Measurements from ENCODE around the gene COL9A3.

The COL9A3 gene

GRCh38 chr20:62816884-62817873, at the start of gene COL9A3:
Gene COL9A3, plus strand, starts transcription at chr20:62817050. Its CDS starts 15 bp downstream, at chr20:62817065.
- H3K36me3 ChIP-seq (ENCODE audit: control insufficient read depth in 1 of 2, insufficient read depth in 2 of 2, low read length in 2 of 2), result peaks cover 0 to 17% of the 10 kb centered on the region in 2 donors
- H3K4me3 ChIP-seq (ENCODE audit: low read depth in 1 of 2, low read length in 2 of 2), result peak within 1 kb of the TSS in 1 of 2 donors; percentile 52
- H3K27ac ChIP-seq (ENCODE audit: low read length), result no peak within 1 kb of the TSS
- peaks cover 0 to 38% of the 10 kb centered on the region in 2 donors for H3K4me1 ChIP-seq (ENCODE audit: control insufficient read depth in 1 of 2, insufficient read depth in 2 of 2, low read length in 2 of 2)
- peaks cover 25% of the 10 kb centered on the region for H3K27me3 ChIP-seq (ENCODE audit: low read depth, low read length)
- no peaks in the 10 kb centered on the region for H3K9me3 ChIP-seq (ENCODE audit: control insufficient read depth in 1 of 2, low read length in 2 of 2)

GRCh38 chr20:62768234-62768546, 48.7 kb upstream of the COL9A3 start:
- Histone ChIP-seq H3K9me3 (ENCODE audit: control insufficient read depth in 1 of 2, low read length in 2 of 2) (no peaks in the 10 kb centered on the region), H3K4me3 (ENCODE audit: low read depth in 1 of 2, low read length in 2 of 2) (no peak overlapping the region), H3K27me3 (ENCODE audit: low read depth, low read length) (no peaks in the 10 kb centered on the region), H3K27ac (ENCODE audit: low read length) (no peak overlapping the region), H3K36me3 (ENCODE audit: control insufficient read depth in 1 of 2, insufficient read depth in 2 of 2, low read length in 2 of 2) (no peaks in the 10 kb centered on the region), H3K4me1 (ENCODE audit: control insufficient read depth in 1 of 2, insufficient read depth in 2 of 2, low read length in 2 of 2) (peaks cover 4 to 12% of the 10 kb centered on the region in 2 donors)

- no peak overlapping the region for H3K27ac ChIP-seq (ENCODE audit: low read length)
- H3K9me3 ChIP-seq (ENCODE audit: control insufficient read depth in 1 of 2, low read length in 2 of 2), result no peaks in the 10 kb centered on the region
- no peaks in the 10 kb centered on the region for H3K36me3 ChIP-seq (ENCODE audit: control insufficient read depth in 1 of 2, insufficient read depth in 2 of 2, low read length in 2 of 2)
- H3K4me1 ChIP-seq (ENCODE audit: control insufficient read depth in 1 of 2, insufficient read depth in 2 of 2, low read length in 2 of 2), result peaks cover 4 to 12% of the 10 kb centered on the region in 2 donors
- no peaks in the 10 kb centered on the region for H3K27me3 ChIP-seq (ENCODE audit: low read depth, low read length)
- no peak overlapping the region for H3K4me3 ChIP-seq (ENCODE audit: low read depth in 1 of 2, low read length in 2 of 2)
Measured at GRCh38 chr20:62768551-62769287, 48.1 kb upstream of the COL9A3 start.

- Histone ChIP-seq H3K27me3 (ENCODE audit: low read depth, low read length) (no peaks in the 10 kb centered on the region), H3K4me1 (ENCODE audit: control insufficient read depth in 1 of 2, insufficient read depth in 2 of 2, low read length in 2 of 2) (peaks cover 4 to 12% of the 10 kb centered on the region in 2 donors)
Measured at GRCh38 chr20:62769346-62770071, 47.3 kb upstream of the COL9A3 start.

GRCh38 chr20:62770111-62770910, 46.5 kb upstream of the COL9A3 start:
- H3K4me1 ChIP-seq (ENCODE audit: control insufficient read depth in 1 of 2, insufficient read depth in 2 of 2, low read length in 2 of 2), result peaks cover 4 to 12% of the 10 kb centered on the region in 2 donors
- no peak overlapping the region for H3K27ac ChIP-seq (ENCODE audit: low read length)
- H3K27me3 ChIP-seq (ENCODE audit: low read depth, low read length), result no peaks in the 10 kb centered on the region

More at GRCh38 chr20:62769346-62770071, 47.3 kb upstream of the COL9A3 start:
- no peaks in the 10 kb centered on the region for H3K36me3 ChIP-seq (ENCODE audit: control insufficient read depth in 1 of 2, insufficient read depth in 2 of 2, low read length in 2 of 2)
- H3K27ac ChIP-seq (ENCODE audit: low read length), result no peak overlapping the region
- H3K4me3 ChIP-seq (ENCODE audit: low read depth in 1 of 2, low read length in 2 of 2), result no peak overlapping the region
- no peaks in the 10 kb centered on the region for H3K9me3 ChIP-seq (ENCODE audit: control insufficient read depth in 1 of 2, low read length in 2 of 2)

GRCh38 chr20:62770916-62771315, 45.9 kb upstream of the COL9A3 start:
- no peaks in the 10 kb centered on the region for H3K9me3 ChIP-seq (ENCODE audit: control insufficient read depth in 1 of 2, low read length in 2 of 2)
- peaks cover 4 to 12% of the 10 kb centered on the region in 2 donors for H3K4me1 ChIP-seq (ENCODE audit: control insufficient read depth in 1 of 2, insufficient read depth in 2 of 2, low read length in 2 of 2)
- no peak overlapping the region for H3K27ac ChIP-seq (ENCODE audit: low read length)
- no peaks in the 10 kb centered on the region for H3K36me3 ChIP-seq (ENCODE audit: control insufficient read depth in 1 of 2, insufficient read depth in 2 of 2, low read length in 2 of 2)
- H3K27me3 ChIP-seq (ENCODE audit: low read depth, low read length), result no peaks in the 10 kb centered on the region
- no peak overlapping the region for H3K4me3 ChIP-seq (ENCODE audit: low read depth in 1 of 2, low read length in 2 of 2)

More at GRCh38 chr20:62770111-62770910, 46.5 kb upstream of the COL9A3 start:
- no peaks in the 10 kb centered on the region for H3K36me3 ChIP-seq (ENCODE audit: control insufficient read depth in 1 of 2, insufficient read depth in 2 of 2, low read length in 2 of 2)
- no peak overlapping the region for H3K4me3 ChIP-seq (ENCODE audit: low read depth in 1 of 2, low read length in 2 of 2)
- H3K9me3 ChIP-seq (ENCODE audit: control insufficient read depth in 1 of 2, low read length in 2 of 2), result no peaks in the 10 kb centered on the region

- no peaks in the 10 kb centered on the region for H3K27me3 ChIP-seq (ENCODE audit: low read depth, low read length)
- no peaks in the 10 kb centered on the region for H3K36me3 ChIP-seq (ENCODE audit: control insufficient read depth in 1 of 2, insufficient read depth in 2 of 2, low read length in 2 of 2)
- peaks cover 4 to 12% of the 10 kb centered on the region in 2 donors for H3K4me1 ChIP-seq (ENCODE audit: control insufficient read depth in 1 of 2, insufficient read depth in 2 of 2, low read length in 2 of 2)
- no peaks in the 10 kb centered on the region for H3K9me3 ChIP-seq (ENCODE audit: control insufficient read depth in 1 of 2, low read length in 2 of 2)
- H3K4me3 ChIP-seq (ENCODE audit: low read depth in 1 of 2, low read length in 2 of 2), result no peak overlapping the region
- H3K27ac ChIP-seq (ENCODE audit: low read length), result no peak overlapping the region
Measured at GRCh38 chr20:62771396-62772102, 45.3 kb upstream of the COL9A3 start.

GRCh38 chr20:62772103-62772611, 44.7 kb upstream of the COL9A3 start:
- Histone ChIP-seq H3K4me3 (ENCODE audit: low read depth in 1 of 2, low read length in 2 of 2) (no peak overlapping the region), H3K27ac (ENCODE audit: low read length) (no peak overlapping the region), H3K36me3 (ENCODE audit: control insufficient read depth in 1 of 2, insufficient read depth in 2 of 2, low read length in 2 of 2) (no peaks in the 10 kb centered on the region), H3K4me1 (ENCODE audit: control insufficient read depth in 1 of 2, insufficient read depth in 2 of 2, low read length in 2 of 2) (peaks cover 4 to 12% of the 10 kb centered on the region in 2 donors), H3K27me3 (ENCODE audit: low read depth, low read length) (no peaks in the 10 kb centered on the region), H3K9me3 (ENCODE audit: control insufficient read depth in 1 of 2, low read length in 2 of 2) (no peaks in the 10 kb centered on the region)

GRCh38 chr20:62772619-62772989, 44.2 kb upstream of the COL9A3 start:
- Histone ChIP-seq H3K4me1 (ENCODE audit: control insufficient read depth in 1 of 2, insufficient read depth in 2 of 2, low read length in 2 of 2) (peaks cover 4 to 12% of the 10 kb centered on the region in 2 donors), H3K9me3 (ENCODE audit: control insufficient read depth in 1 of 2, low read length in 2 of 2) (no peaks in the 10 kb centered on the region), H3K36me3 (ENCODE audit: control insufficient read depth in 1 of 2, insufficient read depth in 2 of 2, low read length in 2 of 2) (no peaks in the 10 kb centered on the region), H3K27ac (ENCODE audit: low read length) (no peak overlapping the region), H3K27me3 (ENCODE audit: low read depth, low read length) (no peaks in the 10 kb centered on the region), H3K4me3 (ENCODE audit: low read depth in 1 of 2, low read length in 2 of 2) (no peak overlapping the region)

Measured in muscle layer of duodenum (tissue), 2 donors.